HG03159 (cell line): ENCODE results near the gene ANKS6.
A peak's percentile ranks its signal among the peaks of the same experiment; 100 is the strongest.

Experiments used
- ATAC-seq: cut with Tn5 transposase; IDR thresholded peaks from one replicate; pipeline ENCODE4 v1.9.1; 2021; ENCODE audit warnings: mild to moderate bottlenecking, moderate library complexity; ENCODE audit not compliant: unreplicated experiment

The ANKS6 gene

GRCh38 chr9:98818764-98819163 is 22.4 kb upstream of the ANKS6 start:
- no peak for ATAC-seq

- ATAC-seq = no peak
Observed at GRCh38 chr9:98815391-98815951, 19.1 kb upstream of the ANKS6 start.

GRCh38 chr9:98811051-98811650 is 14.8 kb upstream of the ANKS6 start:
- no peak for ATAC-seq

- no peak for ATAC-seq
Observed at GRCh38 chr9:98810102-98810842, 13.9 kb upstream of the ANKS6 start.

- no peak for ATAC-seq
Observed at GRCh38 chr9:98809311-98810101, 13.2 kb upstream of the ANKS6 start.

- no peak for ATAC-seq
Observed at GRCh38 chr9:98808875-98809274, 12.5 kb upstream of the ANKS6 start.

GRCh38 chr9:98808411-98808815 is 12.1 kb upstream of the ANKS6 start:
- no peak for ATAC-seq

GRCh38 chr9:98807814-98808195 is 11.4 kb upstream of the ANKS6 start:
- no peak for ATAC-seq

GRCh38 chr9:98807070-98807813 is 10.9 kb upstream of the ANKS6 start, which contains the start of gene GALNT12:
Gene GALNT12 (plus strand): TSS chr9:98807670. CDS start chr9:98807699, 29 bp downstream.
- ATAC-seq = no peak

- ATAC-seq = no peak
Observed at GRCh38 chr9:98806394-98807035, 10.2 kb upstream of the ANKS6 start.

GRCh38 chr9:98805506-98806272 is 9.3 kb upstream of the ANKS6 start:
- no peak for ATAC-seq

GRCh38 chr9:98804083-98804482 is 7.7 kb upstream of the ANKS6 start:
- no peak for ATAC-seq

- no peak for ATAC-seq
Observed at GRCh38 chr9:98801969-98802371, 5.6 kb upstream of the ANKS6 start.

- no peak for ATAC-seq
Observed at GRCh38 chr9:98801561-98801960, 5.2 kb upstream of the ANKS6 start.

- ATAC-seq = no peak
Observed at GRCh38 chr9:98798254-98798653, 1.9 kb upstream of the ANKS6 start.

GRCh38 chr9:98797491-98797890 is 1.1 kb upstream of the ANKS6 start:
- no peak for ATAC-seq

GRCh38 chr9:98795970-98796363 is 388 bp downstream of the ANKS6 start:
- peak; percentile 39 for ATAC-seq

GRCh38 chr9:98795295-98795955 is 930 bp downstream of the ANKS6 start:
- ATAC-seq = no peak

- ATAC-seq = no peak
Observed at GRCh38 chr9:98794802-98795201, 1.6 kb downstream of the ANKS6 start.
